Gastroesophageal sphincter (tissue), 3 donors: ENCODE results near the gene EVC2.

Source experiments
- CTCF ChIP-seq, 4 experiments: fragments of 200-600 bp in 2 of 4; fragments of 450-650 bp in 2 of 4; sonication (generic) in 1 of 4; IDR thresholded peaks; one replicate each; pipeline ENCODE4 v1.5.1; 2017 to 2019; ENCODE audit warnings: antibody characterized with exemption in 4 of 4, mild to moderate bottlenecking in 2 of 4, moderate library complexity in 2 of 4
- EP300 ChIP-seq: sonication (generic); formaldehyde crosslinking; IDR thresholded peaks from one replicate; pipeline ENCODE4 v1.6.1; 2017; ENCODE audit warnings: antibody characterized with exemption, mild to moderate bottlenecking
- POLR2A ChIP-seq, 2 donors: fragments of 450-650 bp; IDR thresholded peaks; one replicate each; pipeline ENCODE4 v1.6.1; 2017; ENCODE audit warnings: antibody characterized with exemption in 2 of 2, mild to moderate bottlenecking in 2 of 2, moderate library complexity in 1 of 2
- POLR2AphosphoS5 ChIP-seq: sonication (generic); formaldehyde crosslinking; IDR thresholded peaks from one replicate; pipeline ENCODE4 v1.6.1; 2017; ENCODE audit warnings: antibody characterized with exemption

- no peak for TF ChIP-seq CTCF (IDR thresholded peaks at IDR 0.05)
- TF ChIP-seq POLR2A (IDR thresholded peaks at IDR 0.05) = no peak
- no peak for TF ChIP-seq POLR2AphosphoS5
- no peak for TF ChIP-seq EP300
These were observed 147.1 kb downstream of the EVC2 start for GRCh38 chr4:5561286-5561685.
